GM20000 (cell line): ENCODE results near the gene KRT81.
A peak's percentile ranks its signal among the peaks of the same experiment; 100 is the strongest.

Experiments used
- DNase-seq: peaks from one replicate; pipeline ENCODE4 v3.0.0; 2012; ENCODE audit warnings: low spot score
- CTCF ChIP-seq: IDR thresholded peaks from 2 replicates; pipeline ENCODE4 v1.5.1; 2012; ENCODE audit warnings: mild to moderate bottlenecking, control low read depth; ENCODE audit errors: extremely low read depth, missing control alignments

Gene KRT81

GRCh38 chr12:52323001-52323400 lies 31.7 kb upstream of the KRT81 start:
- no peak for DNase-seq
- TF ChIP-seq CTCF = no peak

- TF ChIP-seq CTCF = no peak
- DNase-seq = peak; percentile 11
Measured at GRCh38 chr12:52322069-52322468, 30.7 kb upstream of the KRT81 start.

- DNase-seq = peak; percentile 13
- TF ChIP-seq CTCF = no peak
Measured at GRCh38 chr12:52321418-52321817, 30.1 kb upstream of the KRT81 start.

- DNase-seq = no peak
- no peak for TF ChIP-seq CTCF
Measured at GRCh38 chr12:52320784-52321400, 29.6 kb upstream of the KRT81 start, which contains the start of gene KRT83. KRT83 (minus strand) TSS chr12:52321398; CDS start chr12:52321335, 63 bp downstream.

- peak; percentile 12 for DNase-seq
- no peak for TF ChIP-seq CTCF
Measured at GRCh38 chr12:52319097-52319496, 27.8 kb upstream of the KRT81 start.

GRCh38 chr12:52318241-52318990 lies 27.1 kb upstream of the KRT81 start:
- no peak for TF ChIP-seq CTCF
- peak; percentile 15 for DNase-seq

GRCh38 chr12:52317468-52318052 lies 26.2 kb upstream of the KRT81 start:
- no peak for TF ChIP-seq CTCF
- DNase-seq = peak; percentile 10
